HG03103 (cell line): ENCODE measurements around the gene VARS1.
"Not testable (repeated sequence)": the region's sequence is repeated elsewhere in the genome, so short reads cannot be mapped to it uniquely, and the experiment has no call there.

Experiments used
- ATAC-seq: cut with Tn5 transposase; IDR thresholded peaks from one replicate; pipeline ENCODE4 v1.9.1; 2021; ENCODE audit warnings: low read depth; ENCODE audit not compliant: unreplicated experiment

VARS1 gene

DNA sequence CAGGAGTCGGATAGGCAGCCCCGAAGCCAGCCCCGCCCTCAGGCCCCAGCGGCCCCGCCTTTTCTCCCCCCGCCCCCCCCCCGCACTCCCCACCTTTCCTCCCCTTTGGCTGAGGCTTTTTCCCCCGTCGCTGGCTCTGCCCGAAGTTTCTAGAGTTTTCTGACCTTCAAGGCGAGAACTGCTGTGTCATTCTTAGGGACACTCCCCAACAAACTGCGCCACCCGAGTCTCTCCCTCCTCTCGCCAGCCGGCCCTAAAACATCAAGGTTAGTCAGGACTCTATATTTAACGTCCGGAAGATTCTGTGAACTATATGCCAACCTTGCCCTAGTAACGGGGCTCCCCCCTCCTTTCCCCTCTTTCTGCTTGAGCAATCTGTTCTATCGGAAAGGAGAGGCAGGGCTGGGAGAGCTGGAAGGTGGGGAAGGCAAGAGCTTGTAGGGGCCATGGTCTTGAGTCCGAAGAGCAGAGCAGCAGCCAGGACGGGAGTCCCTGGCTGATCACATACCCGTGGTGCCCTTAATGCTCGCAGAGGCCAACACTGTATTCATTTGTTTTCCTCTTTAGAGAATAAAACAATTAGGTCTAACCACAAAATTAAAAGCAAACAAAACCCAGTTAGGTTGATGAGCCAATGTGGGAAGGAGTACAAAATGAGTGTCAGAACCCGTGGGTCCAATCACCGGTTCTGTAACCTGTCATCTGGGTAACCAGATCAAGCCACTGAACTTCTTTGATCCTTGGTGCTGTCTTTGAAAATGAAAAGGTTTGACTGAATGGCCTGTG, 26.7 kb upstream of the VARS1 start:
- ATAC-seq, result peak; percentile 39

DNA sequence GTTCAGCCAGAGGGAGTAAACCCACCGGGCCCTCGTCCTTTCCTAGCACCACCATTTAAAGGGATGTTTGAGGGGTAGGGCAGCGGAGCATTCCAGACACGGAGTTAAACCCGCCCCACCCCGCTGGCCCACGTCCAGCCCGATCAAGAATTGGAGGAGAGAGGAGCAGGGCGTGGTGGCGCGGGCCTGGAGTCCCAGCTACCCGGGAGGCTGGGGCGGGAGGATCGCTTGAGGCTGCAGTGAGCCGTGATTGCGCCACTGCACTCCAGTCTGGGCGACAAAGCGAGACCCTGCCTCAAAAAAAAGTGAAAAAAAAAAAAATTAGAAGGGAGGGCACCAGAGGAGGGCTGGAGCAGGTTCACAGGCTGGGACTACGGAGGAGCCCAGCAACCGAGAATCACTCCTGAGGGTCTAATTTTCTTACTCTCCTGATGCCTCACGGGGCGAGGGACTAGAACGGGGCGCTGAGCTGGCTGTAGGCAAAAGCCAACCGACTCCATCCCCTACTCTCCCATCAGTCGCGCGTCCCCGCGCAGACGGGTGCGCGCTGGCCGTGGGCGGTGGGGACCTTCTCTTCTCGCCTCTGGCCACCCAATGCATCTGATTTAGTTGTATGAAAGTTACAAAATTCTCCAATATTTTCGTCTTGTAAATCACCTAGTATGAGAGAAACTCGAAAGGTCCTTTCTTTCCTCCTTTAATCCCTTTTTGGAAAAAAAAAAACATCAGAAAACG, 25.9 kb upstream of the VARS1 start:
- no peak for ATAC-seq

DNA sequence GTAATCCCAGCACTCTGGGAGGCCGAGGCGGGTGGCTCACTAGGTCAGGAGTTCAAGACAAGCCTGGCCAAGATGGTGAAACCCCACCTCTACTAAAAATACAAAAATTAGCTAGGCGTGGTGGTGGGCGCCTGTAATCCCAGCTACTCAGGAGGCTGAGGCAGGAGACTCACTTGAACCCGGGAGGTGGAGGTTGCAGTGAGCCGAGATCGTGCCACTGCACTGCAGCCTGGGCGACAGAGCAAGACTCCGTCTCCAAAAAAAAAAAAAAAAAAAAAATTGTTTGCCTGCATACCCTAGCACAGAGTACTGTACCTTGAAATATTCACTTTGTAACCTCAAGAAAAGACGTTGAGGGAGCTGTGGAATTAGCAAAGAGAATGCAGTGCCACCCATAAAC, 24.8 kb upstream of the VARS1 start:
- ATAC-seq, result not testable (repeated sequence)

DNA sequence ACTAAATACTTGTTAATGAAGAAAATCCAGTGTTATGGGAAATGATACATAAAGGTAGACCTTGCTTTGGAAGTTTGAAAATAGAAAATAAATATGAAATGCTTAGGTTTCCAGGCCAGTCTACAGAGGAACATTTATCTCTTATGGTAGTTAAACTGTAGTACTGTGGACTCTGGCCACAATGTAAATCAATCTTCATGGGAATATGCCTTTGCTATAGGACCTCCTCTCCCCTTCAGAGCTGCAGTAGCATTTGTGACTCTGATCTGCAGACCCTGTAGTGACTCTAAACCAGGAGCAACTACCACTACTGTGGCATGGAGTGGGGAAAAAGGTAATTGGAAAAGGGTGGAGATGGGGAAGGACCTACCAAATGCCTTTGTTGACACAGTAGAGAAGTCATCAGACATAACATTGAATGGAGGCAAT, 24.3 kb upstream of the VARS1 start:
- no peak for ATAC-seq

DNA sequence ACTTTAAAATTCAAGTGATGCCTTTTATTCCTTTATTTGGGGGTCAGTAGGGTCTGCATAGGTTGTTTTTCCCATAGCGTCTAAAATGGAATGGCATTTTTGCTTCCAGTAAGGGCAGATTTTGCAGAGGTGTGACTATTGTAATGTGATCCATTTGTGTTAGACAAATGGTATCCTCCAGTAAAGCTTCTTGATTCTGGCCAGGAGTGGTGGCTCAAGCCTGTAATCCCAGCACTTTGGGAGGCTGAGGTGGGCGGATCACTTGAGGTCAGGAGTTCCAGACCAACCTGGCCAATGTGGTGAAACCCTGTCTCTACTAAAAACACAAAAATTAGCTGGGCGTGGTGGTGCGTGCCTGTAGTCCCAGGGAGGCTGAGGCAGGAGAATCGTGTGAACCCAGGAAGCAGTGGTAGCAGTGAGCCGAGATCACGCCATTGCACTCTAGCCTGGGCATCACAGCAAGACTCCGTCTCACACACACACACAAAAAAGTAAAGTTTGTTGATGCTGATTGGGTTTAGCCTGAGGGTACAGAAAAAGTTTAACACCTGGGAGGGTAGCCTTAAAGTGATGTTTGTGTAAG, 22.5 kb upstream of the VARS1 start:
- ATAC-seq, result not testable (repeated sequence)

DNA sequence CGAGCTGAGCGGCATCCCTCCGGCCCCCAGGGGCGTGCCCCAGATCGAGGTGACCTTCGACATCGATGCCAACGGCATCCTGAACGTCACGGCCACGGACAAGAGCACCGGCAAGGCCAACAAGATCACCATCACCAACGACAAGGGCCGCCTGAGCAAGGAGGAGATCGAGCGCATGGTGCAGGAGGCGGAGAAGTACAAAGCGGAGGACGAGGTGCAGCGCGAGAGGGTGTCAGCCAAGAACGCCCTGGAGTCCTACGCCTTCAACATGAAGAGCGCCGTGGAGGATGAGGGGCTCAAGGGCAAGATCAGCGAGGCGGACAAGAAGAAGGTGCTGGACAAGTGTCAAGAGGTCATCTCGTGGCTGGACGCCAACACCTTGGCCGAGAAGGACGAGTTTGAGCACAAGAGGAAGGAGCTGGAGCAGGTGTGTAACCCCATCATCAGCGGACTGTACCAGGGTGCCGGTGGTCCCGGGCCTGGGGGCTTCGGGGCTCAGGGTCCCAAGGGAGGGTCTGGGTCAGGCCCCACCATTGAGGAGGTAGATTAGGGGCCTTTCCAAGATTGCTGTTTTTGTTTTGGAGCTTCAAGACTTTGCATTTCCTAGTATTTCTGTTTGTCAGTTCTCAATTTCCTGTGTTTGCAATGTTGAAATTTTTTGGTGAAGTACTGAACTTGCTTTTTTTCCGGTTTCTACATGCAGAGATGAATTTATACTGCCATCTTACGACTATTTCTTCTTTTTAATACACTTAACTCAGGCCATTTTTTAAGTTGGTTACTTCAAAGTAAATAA, 21.8 kb upstream of the VARS1 start:
- not testable (repeated sequence) for ATAC-seq

DNA sequence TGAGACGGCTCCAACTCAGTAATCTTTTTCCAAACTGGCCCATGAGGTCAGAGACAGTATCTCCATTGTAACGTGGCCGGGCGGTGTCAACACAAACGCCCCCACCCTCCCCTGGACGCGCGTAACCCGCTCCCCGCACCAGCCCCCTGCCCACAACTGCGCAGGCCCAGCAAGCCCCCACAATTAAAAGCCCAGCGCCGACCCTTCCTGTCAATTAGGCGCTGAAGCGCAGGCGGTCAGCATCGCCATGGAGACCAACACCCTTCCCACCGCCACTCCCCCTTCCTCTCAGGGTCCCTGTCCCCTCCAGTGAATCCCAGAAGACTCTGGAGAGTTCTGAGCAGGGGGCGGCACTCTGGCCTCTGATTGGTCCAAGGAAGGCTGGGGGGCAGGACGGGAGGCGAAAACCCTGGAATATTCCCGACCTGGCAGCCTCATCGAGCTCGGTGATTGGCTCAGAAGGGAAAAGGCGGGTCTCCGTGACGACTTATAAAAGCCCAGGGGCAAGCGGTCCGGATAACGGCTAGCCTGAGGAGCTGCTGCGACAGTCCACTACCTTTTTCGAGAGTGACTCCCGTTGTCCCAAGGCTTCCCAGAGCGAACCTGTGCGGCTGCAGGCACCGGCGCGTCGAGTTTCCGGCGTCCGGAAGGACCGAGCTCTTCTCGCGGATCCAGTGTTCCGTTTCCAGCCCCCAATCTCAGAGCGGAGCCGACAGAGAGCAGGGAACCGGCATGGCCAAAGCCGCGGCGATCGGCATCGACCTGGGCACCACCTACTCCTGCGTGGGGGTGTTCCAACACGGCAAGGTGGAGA, 19.7 kb upstream of the VARS1 start, which contains the start of the genes HSPA1A and HSPA1L:
HSPA1A (plus strand) TSS at position 519 of the 814 bp plus-strand sequence; CDS start at position 733, 214 bp downstream.
HSPA1L (minus strand) TSS at position 259 of the 814 bp plus-strand sequence. CDS start 3,311 bp downstream, outside the sequence.
- no peak for ATAC-seq

DNA sequence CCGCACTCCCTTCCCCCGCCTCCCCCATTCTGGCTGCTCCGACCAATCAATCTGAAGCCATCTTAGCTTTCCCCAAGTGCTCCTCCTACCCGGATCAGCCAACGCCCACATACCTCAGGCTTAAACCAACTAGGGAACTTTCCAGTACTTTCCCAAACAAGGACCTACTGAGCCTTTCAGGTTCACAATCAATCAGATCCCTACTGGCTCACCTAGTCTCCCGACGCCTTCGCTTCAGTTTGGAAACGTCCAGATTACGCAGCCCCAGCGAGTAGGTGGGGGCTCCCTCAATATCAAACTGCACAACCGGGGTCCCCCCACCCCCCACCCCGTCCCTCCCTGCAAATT, 19.1 kb upstream of the VARS1 start:
- ATAC-seq, result no peak

DNA sequence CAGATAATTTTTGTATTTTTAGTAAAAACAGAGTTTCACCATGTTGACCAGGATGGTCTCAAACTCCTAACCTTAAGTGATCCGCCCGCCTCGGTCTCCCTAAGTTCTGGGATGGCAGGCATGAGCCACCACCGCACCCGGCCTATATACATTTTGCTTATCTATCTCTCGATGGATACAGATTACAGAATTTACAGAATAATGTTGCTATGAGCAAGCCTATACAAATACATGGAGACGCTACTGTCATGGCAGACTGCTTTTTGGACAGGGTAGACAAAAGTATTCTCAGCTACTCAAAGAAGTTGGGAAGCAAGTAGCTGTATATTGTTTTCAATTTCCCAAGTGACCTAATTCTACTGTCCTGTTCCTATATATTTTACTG, 17.9 kb upstream of the VARS1 start:
- no peak for ATAC-seq

DNA sequence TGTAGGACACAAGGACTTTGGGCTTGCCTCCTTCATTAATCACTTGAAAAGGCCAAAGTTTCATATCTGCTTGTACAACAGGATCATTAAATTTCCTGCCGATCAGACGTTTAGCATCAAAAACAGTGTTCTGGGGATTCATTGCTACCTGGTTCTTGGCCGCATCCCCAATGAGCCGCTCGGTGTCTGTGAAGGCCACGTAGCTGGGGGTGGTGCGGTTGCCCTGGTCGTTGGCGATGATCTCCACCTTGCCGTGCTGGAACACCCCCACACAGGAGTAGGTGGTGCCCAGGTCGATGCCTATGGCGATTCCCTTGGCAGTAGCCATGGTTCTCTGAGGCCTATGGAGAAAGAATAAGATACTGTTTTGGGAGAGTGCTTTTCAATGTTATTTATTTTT, 16.1 kb upstream of the VARS1 start:
- no peak for ATAC-seq

DNA sequence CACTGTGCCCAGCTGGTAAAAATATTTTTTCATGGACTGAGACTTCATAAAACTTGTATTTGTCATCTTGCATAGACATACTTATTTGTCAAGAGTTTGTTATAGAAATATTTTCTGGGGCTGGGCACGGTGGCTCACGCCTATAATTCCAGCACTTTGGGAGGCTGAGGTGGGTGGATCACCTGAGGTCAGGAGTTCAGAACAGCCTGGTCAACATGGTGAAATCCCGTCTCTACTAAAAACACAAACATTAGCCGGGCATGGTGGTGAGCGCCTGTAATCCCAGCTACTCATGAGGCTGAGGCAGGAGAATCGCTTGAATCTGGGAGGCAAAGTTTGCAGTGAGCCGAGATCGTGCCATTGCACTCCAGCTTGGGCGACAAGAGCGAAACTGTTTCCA, 13.0 kb upstream of the VARS1 start:
- ATAC-seq, result not testable (repeated sequence)

DNA sequence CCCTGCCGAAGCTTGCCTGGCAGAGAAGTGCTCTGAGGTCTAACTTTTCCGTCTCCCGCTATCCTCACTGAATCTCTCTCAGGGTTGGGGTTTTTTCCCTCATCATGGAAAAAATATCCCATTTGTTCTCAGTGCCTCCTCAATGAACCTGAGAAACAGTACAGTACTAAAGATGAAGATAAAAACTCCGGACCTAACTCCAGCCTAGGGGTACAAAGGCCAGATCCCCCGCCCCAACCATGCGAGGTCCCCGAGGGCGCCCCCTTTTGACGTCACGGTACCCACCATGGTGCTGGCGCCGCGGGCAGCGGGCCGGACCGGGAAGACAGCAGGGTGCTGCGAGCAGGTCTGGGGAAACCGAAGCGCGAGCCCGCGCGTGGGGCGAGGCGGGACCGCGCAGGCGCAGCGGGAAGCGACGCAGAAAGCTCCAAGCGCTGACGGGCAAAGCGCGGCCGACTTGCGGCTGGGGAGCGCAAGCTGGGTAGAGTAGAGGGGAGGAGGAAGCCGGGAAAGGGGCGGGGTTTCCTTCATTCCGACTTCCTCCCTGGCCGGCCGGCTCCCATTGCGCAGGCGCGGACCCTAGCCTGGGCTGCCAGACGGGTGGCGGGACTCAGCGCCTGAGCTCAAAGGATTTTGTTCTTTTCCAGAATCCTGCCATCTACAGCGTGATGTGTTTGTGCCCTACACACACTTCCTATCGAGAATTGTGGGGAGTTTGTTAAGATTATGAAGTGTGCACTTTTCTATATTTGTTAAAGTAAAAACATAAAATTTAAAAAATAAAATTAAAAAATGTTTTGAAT, 11.1 kb upstream of the VARS1 start, which contains the start of gene LSM2:
LSM2 (minus strand) TSS at position 497 of the 803 bp plus-strand sequence; CDS start at position 288, 209 bp downstream.
- ATAC-seq, result peak; percentile 83

DNA sequence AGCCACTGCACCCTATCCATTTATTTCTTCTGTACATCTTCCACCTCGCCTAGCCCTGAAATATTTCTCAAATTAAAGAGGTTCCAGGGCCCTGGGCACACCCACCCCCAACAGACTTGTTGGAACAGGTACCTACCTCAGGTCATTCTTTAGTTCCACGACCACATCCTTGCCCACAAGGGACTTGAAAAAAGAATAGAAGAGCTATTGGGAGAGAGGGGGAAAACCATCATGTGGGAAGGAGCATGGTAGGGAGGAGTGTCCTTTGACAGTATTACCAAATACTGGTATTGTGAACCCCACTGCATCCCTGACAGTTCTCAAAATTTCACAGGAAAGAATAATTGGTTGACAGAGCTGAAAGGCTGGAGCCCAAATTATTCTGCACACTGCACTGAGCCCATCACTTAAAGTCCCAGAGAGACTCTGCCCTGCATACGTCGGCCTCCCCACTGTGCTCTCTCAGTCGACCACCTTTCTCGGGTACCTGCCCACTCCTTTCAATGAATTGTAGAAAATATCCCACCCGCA, 10.5 kb upstream of the VARS1 start:
- no peak for ATAC-seq

DNA sequence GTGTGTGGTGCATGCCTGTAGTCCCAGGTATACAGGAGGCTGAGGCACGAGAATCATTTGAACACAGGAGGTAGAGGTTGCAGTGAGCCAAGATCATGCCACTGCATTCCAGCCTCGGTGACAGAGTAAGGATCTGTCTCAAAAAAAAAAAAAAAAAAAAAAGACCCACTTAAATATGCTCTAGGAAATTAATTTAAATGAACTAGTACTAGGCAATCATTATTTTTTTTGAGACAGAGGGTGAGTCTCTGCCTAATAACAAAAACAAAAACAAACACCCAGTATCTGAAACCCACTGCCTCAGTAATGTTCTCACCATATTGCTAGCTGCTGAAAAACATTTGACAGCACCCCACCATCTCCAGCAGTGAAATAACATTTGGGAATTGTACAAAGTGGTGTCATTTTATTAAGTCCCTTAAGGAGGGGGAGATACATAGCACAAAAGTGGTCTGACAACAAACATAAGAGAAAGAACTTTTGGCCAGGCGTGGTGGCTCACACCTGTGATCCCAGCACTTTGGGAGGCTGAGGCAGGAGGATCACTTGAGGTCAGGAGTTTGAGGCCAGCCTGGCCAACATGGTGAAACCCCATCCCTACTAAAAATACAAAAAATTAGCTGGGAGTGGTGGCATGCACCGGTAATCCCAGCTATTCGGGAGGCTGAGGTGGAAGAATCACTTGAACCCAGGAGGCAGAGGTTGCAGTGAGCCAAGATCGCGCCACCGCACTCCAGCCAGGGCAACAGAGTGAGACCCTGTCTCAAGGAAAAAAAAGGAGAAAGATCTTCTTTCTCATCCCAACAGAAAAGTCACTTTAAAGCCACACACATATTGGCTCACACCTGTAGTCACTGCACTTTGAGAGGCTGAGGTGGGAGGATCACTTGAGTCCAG, 5.7 kb upstream of the VARS1 start:
- ATAC-seq, result not testable (repeated sequence)

DNA sequence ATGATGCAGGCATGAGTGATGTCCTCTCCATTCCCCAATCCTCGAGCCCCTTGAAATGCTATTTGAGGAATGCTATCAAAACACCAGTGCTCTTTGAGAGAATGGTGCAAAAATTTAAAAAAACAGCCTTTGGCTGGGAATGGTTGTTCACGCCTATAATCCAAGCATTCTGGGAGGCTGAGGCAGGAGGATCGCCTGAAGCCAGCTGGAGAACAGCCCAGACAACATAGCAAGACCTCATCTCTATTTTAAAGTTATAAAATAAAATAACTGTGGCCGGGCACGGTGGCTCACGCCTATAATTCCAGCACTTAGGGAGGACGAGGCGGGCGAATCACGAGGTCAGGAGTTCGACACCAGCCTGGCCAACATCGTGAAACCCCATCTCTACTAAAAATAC, 4.2 kb upstream of the VARS1 start:
- no peak for ATAC-seq

DNA sequence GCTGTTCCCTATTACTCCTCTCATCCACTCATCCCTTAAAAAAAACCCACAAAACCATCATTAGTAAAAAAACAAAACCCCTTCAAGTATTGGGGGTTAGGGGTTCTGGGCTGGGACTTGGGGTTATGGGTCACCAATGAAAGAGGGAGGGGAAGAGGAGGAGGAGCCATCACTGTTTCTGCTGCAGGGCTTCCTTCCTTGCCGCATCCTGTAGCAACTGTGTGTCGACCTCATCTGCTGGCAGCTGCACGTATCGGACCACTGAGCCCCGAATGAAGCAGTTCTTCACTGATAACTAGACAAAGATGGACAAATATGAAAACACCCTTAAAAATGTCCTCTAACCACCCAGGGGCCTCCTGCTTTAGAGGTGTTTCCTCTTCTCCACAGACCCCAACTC, 2.0 kb upstream of the VARS1 start:
- no peak for ATAC-seq

DNA sequence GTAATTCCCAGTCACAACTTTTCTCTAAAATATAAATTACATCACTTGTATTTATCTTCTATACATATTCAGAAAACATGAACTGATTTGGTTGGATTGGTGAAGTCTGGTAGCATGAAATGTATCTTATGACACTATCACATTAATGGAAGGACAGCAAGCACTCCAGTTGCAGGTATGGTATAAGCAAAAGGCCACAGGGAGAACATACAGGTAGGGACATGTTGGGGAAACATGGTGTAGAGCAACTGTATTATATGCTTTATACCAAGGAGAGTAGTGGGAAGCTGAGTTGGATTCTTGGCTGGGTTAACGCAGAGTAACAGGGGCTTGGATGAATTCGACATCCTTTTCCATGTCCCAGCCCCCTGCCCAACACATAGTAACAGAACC, 1.4 kb upstream of the VARS1 start:
- ATAC-seq, result no peak
